ENCODE data around the gene ITGA2B.
A peak's percentile ranks its signal among the peaks of the same experiment; 100 is the strongest.

The ITGA2B gene

DNA sequence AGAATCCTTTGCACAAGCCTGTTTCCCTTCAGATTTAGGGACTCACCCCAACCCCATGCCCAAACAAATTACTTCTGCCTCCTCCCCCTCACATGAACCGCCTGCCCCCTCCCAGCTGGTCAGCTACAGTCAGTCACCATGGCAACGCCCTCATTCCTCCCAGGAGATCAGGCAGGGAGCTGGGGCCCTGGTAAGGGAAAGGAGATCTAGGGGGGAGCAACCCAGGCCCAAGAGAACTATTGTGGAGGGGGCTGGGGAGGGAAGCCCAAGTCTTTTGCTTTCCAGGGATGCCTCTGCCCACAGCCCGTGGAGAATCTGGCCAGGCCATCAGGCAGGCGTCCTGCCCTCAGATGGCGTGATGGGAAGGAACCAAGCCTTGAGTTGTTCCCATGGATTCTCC is 28.6 kb downstream of the ITGA2B start:
- no peak overlapping the region for H3K4me3 ChIP-seq (ENCODE audit: low read depth, low read length)
- in situ Hi-C loops (cut with HindIII; ENCODE audit: low sequenced_read_pairs): no loop called here
- TF ChIP-seq, protein P1, sequence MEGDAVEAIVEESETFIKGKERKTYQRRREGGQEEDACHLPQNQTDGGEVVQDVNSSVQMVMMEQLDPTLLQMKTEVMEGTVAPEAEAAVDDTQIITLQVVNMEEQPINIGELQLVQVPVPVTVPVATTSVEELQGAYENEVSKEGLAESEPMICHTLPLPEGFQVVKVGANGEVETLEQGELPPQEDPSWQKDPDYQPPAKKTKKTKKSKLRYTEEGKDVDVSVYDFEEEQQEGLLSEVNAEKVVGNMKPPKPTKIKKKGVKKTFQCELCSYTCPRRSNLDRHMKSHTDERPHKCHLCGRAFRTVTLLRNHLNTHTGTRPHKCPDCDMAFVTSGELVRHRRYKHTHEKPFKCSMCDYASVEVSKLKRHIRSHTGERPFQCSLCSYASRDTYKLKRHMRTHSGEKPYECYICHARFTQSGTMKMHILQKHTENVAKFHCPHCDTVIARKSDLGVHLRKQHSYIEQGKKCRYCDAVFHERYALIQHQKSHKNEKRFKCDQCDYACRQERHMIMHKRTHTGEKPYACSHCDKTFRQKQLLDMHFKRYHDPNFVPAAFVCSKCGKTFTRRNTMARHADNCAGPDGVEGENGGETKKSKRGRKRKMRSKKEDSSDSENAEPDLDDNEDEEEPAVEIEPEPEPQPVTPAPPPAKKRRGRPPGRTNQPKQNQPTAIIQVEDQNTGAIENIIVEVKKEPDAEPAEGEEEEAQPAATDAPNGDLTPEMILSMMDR (IDR thresholded peaks at IDR 0.05; ENCODE audit: low read depth, low read length): no peak
- peak; percentile 22 for DNase-seq (ENCODE audit: low read depth, low spot score)

GRCh38 chr17:44360144-44360533 is 29.3 kb downstream of the ITGA2B start:
- TF ChIP-seq, protein P1 (IDR thresholded peaks at IDR 0.05; ENCODE audit: low read depth, low read length): no peak
- in situ Hi-C loops (cut with HindIII; ENCODE audit: low sequenced_read_pairs): no loop called here
- no peak for DNase-seq (ENCODE audit: low read depth, low spot score)
- H3K4me3 ChIP-seq (ENCODE audit: low read depth, low read length): no peak overlapping the region

DNA sequence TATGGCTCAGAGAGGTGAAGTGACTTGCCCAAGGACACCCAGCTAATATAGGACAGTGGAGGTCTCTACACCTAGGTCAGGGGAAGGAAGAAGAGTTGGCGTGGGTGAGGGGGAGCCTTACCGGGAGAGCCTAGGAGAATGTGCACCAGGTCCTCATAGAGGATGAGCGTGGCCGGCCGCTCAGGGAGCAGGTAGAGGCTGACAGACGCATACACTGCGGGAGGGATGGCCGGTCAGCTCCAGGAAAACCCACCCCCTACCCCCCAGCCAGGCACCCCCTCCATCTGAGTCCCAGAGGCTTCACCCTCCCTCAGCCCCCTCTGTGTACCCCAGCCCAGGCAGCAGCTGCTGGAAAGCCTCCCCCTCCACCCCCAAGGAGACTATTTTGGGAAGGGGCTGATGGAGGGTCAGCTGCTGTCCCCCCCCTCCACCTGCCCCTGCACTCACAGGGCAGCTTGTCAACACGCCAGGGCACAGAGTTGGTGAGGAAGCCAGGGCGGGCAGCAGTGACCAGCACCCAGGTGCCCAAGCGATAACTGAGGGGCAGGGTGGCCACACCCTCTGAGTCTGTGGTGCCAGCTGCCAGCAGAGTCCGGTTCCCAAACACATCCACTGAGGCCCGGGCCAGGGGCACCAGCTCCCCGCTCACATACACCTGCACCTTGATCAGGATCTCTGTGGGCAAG is 29.8 kb downstream of the ITGA2B start:
- no peak overlapping the region for H3K4me3 ChIP-seq (ENCODE audit: low read depth, low read length)
- TF ChIP-seq, protein P1 (IDR thresholded peaks at IDR 0.05; ENCODE audit: low read depth, low read length): no peak
- in situ Hi-C loops (cut with HindIII; ENCODE audit: low sequenced_read_pairs): no loop called here
- no peak for DNase-seq (ENCODE audit: low read depth, low spot score)

GRCh38 chr17:44359006-44359405 is 30.4 kb downstream of the ITGA2B start:
- DNase-seq (ENCODE audit: low read depth, low spot score): no peak
- in situ Hi-C loops (cut with HindIII; ENCODE audit: low sequenced_read_pairs): no loop called here
- no peak overlapping the region for H3K4me3 ChIP-seq (ENCODE audit: low read depth, low read length)
- TF ChIP-seq, protein P1 (IDR thresholded peaks at IDR 0.05; ENCODE audit: low read depth, low read length): no peak

DNA sequence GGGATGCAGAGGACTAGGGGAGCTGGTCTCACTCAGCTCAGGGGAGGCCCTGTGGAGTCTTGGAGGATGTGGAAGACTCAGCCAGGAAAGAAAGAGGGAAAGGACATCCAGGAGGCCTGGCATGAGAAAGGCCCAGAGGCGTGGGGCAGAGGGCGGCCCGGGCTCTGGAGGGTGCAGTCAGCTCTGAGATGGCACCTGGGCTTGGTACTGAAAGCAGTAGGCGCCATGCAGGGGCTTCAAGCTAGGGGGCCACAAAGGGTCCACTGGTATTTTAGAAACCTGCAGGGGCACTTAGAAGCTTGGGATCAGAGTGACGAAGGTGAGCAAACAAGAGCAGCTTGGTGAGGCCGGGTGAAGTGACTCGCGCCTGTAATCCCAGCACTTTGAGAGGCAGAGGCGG is 31.4 kb downstream of the ITGA2B start:
- TF ChIP-seq, protein P1 (IDR thresholded peaks at IDR 0.05; ENCODE audit: low read depth, low read length): no peak
- H3K4me3 ChIP-seq (ENCODE audit: low read depth, low read length): no peak overlapping the region
- in situ Hi-C loops (cut with HindIII; ENCODE audit: low sequenced_read_pairs): no loop called here
- no peak for DNase-seq (ENCODE audit: low read depth, low spot score)

GRCh38 chr17:44356241-44356640 is 33.2 kb downstream of the ITGA2B start:
- in situ Hi-C loops (cut with HindIII; ENCODE audit: low sequenced_read_pairs): no loop called here
- no peak for DNase-seq (ENCODE audit: low read depth, low spot score)
- H3K4me3 ChIP-seq (ENCODE audit: low read depth, low read length): no peak overlapping the region
- TF ChIP-seq, protein P1 (IDR thresholded peaks at IDR 0.05; ENCODE audit: low read depth, low read length): no peak
